SK-N-SH (cell line): ENCODE results near the gene INHBE.

Experiments
- EP300 ChIP-seq, 2 experiments: IDR thresholded peaks; 2 replicates each; pipeline versions ENCODE4 v1.4.0 to v1.6.1; 2012; ENCODE audit warnings: borderline replicate concordance in 1 of 2, low read depth in 1 of 2, low read length in 1 of 2
- EZH2phosphoT487 ChIP-seq: fragments of 200-600 bp; sonication (generic); IDR thresholded peaks from 2 replicates; pipeline ENCODE4 v1.6.1; 2017; ENCODE audit warnings: low read depth, mixed run types, mild to moderate bottlenecking, antibody characterized with exemption, moderate library complexity, borderline replicate concordance
- JUND ChIP-seq: IDR thresholded peaks from 2 replicates; pipeline ENCODE4 v1.4.0; 2012
- RAD21 ChIP-seq: IDR thresholded peaks from 2 replicates; pipeline ENCODE4 v1.6.1; 2012; ENCODE audit warnings: mild to moderate bottlenecking, low read length
- RCOR1 ChIP-seq: fragments of 150-350 bp; IDR thresholded peaks from 2 replicates; pipeline ENCODE4 v1.6.1; 2017; ENCODE audit warnings: antibody characterized with exemption, low read length
- SMC3 ChIP-seq: IDR thresholded peaks from 2 replicates; pipeline ENCODE4 v1.6.1; 2012; ENCODE audit warnings: low read depth, low read length, improper control_type of control experiment
- USF2 ChIP-seq: fragments of 150-350 bp; IDR thresholded peaks from 2 replicates; pipeline ENCODE4 v1.6.1; 2017; ENCODE audit warnings: antibody characterized with exemption, low read length, low read depth, borderline replicate concordance
- YY1 ChIP-seq: IDR thresholded peaks from 2 replicates; pipeline ENCODE4 v1.4.0; 2012; ENCODE audit warnings: low read depth, mild to moderate bottlenecking
- TF ChIP-seq, protein P1 (sequence below): fragments of 200-600 bp; sonication (generic); IDR thresholded peaks from 2 replicates; pipeline ENCODE4 v1.6.1; 2017; ENCODE audit warnings: antibody characterized with exemption, mild to moderate bottlenecking, moderate library complexity
- TF ChIP-seq, protein P2 (sequence below): IDR thresholded peaks from 2 replicates; pipeline ENCODE4 v1.4.0; 2012; ENCODE audit warnings: low read depth, borderline replicate concordance

GRCh38 chr12:57419495-57419894 is 35.6 kb upstream of the INHBE start:
- TF ChIP-seq, protein P1, sequence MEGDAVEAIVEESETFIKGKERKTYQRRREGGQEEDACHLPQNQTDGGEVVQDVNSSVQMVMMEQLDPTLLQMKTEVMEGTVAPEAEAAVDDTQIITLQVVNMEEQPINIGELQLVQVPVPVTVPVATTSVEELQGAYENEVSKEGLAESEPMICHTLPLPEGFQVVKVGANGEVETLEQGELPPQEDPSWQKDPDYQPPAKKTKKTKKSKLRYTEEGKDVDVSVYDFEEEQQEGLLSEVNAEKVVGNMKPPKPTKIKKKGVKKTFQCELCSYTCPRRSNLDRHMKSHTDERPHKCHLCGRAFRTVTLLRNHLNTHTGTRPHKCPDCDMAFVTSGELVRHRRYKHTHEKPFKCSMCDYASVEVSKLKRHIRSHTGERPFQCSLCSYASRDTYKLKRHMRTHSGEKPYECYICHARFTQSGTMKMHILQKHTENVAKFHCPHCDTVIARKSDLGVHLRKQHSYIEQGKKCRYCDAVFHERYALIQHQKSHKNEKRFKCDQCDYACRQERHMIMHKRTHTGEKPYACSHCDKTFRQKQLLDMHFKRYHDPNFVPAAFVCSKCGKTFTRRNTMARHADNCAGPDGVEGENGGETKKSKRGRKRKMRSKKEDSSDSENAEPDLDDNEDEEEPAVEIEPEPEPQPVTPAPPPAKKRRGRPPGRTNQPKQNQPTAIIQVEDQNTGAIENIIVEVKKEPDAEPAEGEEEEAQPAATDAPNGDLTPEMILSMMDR, result no peak
- TF ChIP-seq JUND (no peak), YY1 (no peak), SMC3 (no peak), RAD21 (no peak), EP300 (IDR thresholded peaks at IDR 0.05; ENCODE audit: borderline replicate concordance in 1 of 2, low read depth in 1 of 2, low read length in 1 of 2) (no peak), RCOR1 (no peak), EZH2phosphoT487 (no peak), USF2 (no peak)
- TF ChIP-seq, protein P2, sequence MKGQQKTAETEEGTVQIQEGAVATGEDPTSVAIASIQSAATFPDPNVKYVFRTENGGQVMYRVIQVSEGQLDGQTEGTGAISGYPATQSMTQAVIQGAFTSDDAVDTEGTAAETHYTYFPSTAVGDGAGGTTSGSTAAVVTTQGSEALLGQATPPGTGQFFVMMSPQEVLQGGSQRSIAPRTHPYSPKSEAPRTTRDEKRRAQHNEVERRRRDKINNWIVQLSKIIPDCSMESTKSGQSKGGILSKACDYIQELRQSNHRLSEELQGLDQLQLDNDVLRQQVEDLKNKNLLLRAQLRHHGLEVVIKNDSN, result no peak
